Calu3 (cell line): ENCODE measurements around the gene SMARCE1. TPM values are rescaled to one million over a fixed set of nuclear protein-coding genes. Genes with fewer than 3 reads are reported as not detected.

Source experiments
- BruUV-seq: library from RNA; stranded (reverse); fragments of 400-500 nt; replicated peaks from 2 replicates; lab custom pipeline; 2021; lab: Mats Ljungman, UMichigan
- CTCF ChIA-PET: fragments of 300-600 bp; sonication (Branson Sonifier 250); formaldehyde crosslinking; loops from one replicate; lab custom pipeline; 2022; ENCODE audit warnings: antibody characterized with exemption; lab: Charles Lee
- DNase-seq: peaks from one replicate; pipeline ENCODE4 v3.0.0; 2022
- H3K27ac Mint-ChIP-seq: one replicate; pipeline ENCODE4 v1.8.0; 2022; ENCODE audit warnings: mixed read lengths; ENCODE audit not compliant: unreplicated experiment
- H3K27me3 Mint-ChIP-seq: one replicate; pipeline ENCODE4 v1.8.0; 2022; ENCODE audit warnings: mixed read lengths; ENCODE audit not compliant: unreplicated experiment
- H3K36me3 Mint-ChIP-seq: one replicate; pipeline ENCODE4 v1.8.0; 2022; ENCODE audit warnings: mild to moderate bottlenecking, moderate library complexity, mixed read lengths; ENCODE audit not compliant: insufficient read depth, unreplicated experiment
- H3K4me1 Mint-ChIP-seq: one replicate; pipeline ENCODE4 v1.8.0; 2022; ENCODE audit warnings: mild to moderate bottlenecking, low read depth, mixed read lengths; ENCODE audit not compliant: unreplicated experiment
- H3K4me3 Mint-ChIP-seq: one replicate; pipeline ENCODE4 v1.8.0; 2022; ENCODE audit warnings: mild to moderate bottlenecking, low read depth, moderate library complexity, mixed read lengths; ENCODE audit not compliant: unreplicated experiment
- H3K9me3 Mint-ChIP-seq: one replicate; pipeline ENCODE4 v1.8.0; 2022; ENCODE audit warnings: low read depth, mixed read lengths; ENCODE audit not compliant: unreplicated experiment
- intact Hi-C: fragments of 100-400 bp; cut with micrococcal nuclease; formaldehyde crosslinking; loops from one replicate; pipeline ENCODE4 v1.10.0; 2022; ENCODE audit not compliant: unreplicated experiment
- total RNA-seq: library from RNA; stranded (reverse); gene quantifications from 2 replicates; pipeline ENCODE4 v1.2.3, GENCODE V29; 2022
- TF ChIP-seq, protein P1 (sequence below): fragments of 200-600 bp; IDR thresholded peaks from one replicate; pipeline ENCODE4 v1.8.0; 2022; ENCODE audit warnings: antibody characterized with exemption; ENCODE audit not compliant: unreplicated experiment

SMARCE1 gene
- total RNA-seq, 1 experiment from 2014 or later, result 768 TPM

DNA sequence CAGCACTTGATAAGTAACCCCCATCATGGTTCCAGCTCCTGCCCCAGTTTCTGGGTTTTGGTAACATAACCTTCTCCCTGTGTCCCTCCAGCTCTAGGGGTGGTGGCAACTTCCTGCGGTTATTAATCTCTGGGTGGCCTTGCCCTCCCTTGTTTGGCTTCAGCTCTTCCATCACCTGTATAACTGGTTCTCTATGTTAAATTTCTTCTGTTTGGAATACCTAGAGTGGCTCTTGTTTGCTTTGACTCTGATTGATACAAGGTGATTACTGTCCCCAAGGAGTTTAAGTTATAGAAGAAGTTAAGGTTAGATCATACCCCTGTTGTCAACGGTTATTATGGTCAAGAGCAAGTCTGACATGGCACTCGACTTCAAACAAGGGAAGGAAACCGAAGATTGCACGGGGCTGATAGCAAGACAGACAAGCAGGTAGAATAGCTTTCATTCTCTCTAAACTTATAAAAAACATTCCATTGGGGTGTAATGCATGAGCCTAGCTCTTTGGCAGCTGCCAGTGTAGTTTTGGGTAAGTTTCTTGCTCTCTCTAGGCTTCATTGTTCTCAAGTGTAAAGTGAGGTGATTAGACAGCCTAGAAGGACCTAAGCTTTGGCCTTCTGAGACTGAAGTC is 71.4 kb downstream of the SMARCE1 start:
- CTCF ChIA-PET, result interaction anchor here (0.6 to 3.3 kb wide), 16 partner anchors 11 to 135 kb away, joined by 3 to 29 read pairs (median 3); no protein-coding TSS in a partner anchor
- peaks cover 29% of the 10 kb centered on the region for H3K9me3 Mint-ChIP-seq
- TF ChIP-seq, protein P1, sequence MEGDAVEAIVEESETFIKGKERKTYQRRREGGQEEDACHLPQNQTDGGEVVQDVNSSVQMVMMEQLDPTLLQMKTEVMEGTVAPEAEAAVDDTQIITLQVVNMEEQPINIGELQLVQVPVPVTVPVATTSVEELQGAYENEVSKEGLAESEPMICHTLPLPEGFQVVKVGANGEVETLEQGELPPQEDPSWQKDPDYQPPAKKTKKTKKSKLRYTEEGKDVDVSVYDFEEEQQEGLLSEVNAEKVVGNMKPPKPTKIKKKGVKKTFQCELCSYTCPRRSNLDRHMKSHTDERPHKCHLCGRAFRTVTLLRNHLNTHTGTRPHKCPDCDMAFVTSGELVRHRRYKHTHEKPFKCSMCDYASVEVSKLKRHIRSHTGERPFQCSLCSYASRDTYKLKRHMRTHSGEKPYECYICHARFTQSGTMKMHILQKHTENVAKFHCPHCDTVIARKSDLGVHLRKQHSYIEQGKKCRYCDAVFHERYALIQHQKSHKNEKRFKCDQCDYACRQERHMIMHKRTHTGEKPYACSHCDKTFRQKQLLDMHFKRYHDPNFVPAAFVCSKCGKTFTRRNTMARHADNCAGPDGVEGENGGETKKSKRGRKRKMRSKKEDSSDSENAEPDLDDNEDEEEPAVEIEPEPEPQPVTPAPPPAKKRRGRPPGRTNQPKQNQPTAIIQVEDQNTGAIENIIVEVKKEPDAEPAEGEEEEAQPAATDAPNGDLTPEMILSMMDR, result no peak

More for the DNA sequence above, 71.4 kb downstream of the SMARCE1 start:
- no peaks in the 10 kb centered on the region for H3K36me3 Mint-ChIP-seq
- no TSS peak for BruUV-seq
- H3K27ac Mint-ChIP-seq, result no peak overlapping the region
- H3K27me3 Mint-ChIP-seq, result peaks cover 82% of the 10 kb centered on the region
- intact Hi-C loops, result no loop called here
- H3K4me3 Mint-ChIP-seq, result no peak overlapping the region
- DNase-seq, result no peak
- H3K4me1 Mint-ChIP-seq, result no peaks in the 10 kb centered on the region

Other genes starting within 250 kb of the SMARCE1 start
- gene TOP2A, start 229.9 kb downstream of the SMARCE1 start, total RNA-seq, result 1,389 and 1,672 TPM in 2 replicates
- gene IGFBP4, start 204.4 kb downstream of the SMARCE1 start, total RNA-seq, result 33.9 and 39.2 TPM in 2 replicates
- gene TNS4, start 146.2 kb downstream of the SMARCE1 start, total RNA-seq, result 0.21 and 0.44 TPM in 2 replicates
- not detected in 2 replicates for gene CCR7, start 82.3 kb downstream of the SMARCE1 start, total RNA-seq
- not detected in 2 replicates for gene KRT222, start 17.4 kb upstream of the SMARCE1 start, total RNA-seq
- gene KRT24, start 55.9 kb upstream of the SMARCE1 start, total RNA-seq, result 2.0 and 2.4 TPM in 2 replicates
- not detected in 2 replicates for gene KRT25, start 107.5 kb upstream of the SMARCE1 start, total RNA-seq
- gene KRT26, start 124.4 kb upstream of the SMARCE1 start, total RNA-seq, result not detected in 2 replicates
- gene KRT27, start 134.7 kb upstream of the SMARCE1 start, total RNA-seq, result not detected in 2 replicates
- gene KRT28, start 152.1 kb upstream of the SMARCE1 start, total RNA-seq, result not detected in 2 replicates
- 171 and 188 TPM in 2 replicates for gene KRT10, start 174.8 kb upstream of the SMARCE1 start, total RNA-seq
- 2.4 and 2.7 TPM in 2 replicates for gene KRT12, start 219.4 kb upstream of the SMARCE1 start, total RNA-seq
- gene KRT20, start 237.4 kb upstream of the SMARCE1 start, total RNA-seq, result 0.66 and 1.7 TPM in 2 replicates